Hematopoietic multipotent progenitor cell treated with erythropoietin and hydrocortisone succinate and interleukin-3 and kit ligand, for 17 days (in vitro differentiated cells): ENCODE data around the gene FARP1.

Experiments
- DNase-seq: peaks from one replicate; pipeline ENCODE4 v3.0.0-alpha.2; 2015; ENCODE audit warnings: low spot score

Gene FARP1

DNA sequence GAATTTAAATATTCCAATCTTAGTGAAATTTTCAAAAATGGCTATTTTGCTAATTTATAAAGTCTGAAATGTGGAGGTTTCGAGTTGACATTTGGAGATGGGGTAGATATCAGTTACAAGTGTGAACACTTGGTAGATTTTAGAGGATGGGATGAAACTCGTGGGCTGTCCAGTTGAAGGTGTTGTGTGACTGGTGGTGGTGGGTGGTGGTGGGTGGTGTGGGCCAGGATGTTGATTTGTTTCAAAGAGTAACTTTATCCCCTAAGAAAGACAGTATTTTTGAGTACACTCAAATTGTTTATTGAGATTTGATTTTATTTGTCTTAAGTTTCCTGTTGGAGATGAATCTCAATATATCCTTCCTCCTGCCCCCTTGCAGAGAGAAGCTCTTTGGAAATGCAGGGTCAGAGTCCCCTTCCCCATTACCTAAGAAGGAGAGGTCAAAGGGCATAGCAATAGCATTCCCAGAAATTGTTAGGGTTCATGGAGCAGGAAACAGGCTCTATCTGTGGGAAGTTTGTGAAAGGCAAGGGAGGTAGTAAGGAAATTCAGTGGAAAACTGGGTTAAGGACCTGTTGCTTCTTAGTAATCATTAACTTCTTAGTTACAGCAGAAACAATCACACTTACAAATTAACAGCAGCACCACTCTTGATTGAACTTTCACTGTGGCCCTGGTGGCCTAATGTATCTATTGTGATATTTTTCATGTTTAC is 167.7 kb downstream of the FARP1 start:
- DNase-seq = no peak

DNA sequence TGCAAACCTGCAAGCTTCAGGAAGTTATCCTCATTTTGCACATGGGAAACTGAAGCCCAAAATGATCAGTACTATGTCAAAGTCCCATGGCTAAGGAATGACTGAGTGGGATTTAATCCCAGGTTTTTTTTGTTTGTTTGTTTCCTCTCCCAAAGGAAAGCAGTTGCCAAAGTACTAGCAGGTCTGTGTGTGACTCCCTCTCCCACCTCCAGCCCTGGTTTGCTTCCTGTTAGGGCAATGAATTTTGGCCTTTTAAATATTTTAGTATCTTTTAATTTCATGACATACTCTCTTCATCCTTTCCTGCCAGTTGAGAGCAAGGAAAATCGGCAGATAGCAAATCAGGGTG is 168.3 kb downstream of the FARP1 start:
- no peak for DNase-seq

DNA sequence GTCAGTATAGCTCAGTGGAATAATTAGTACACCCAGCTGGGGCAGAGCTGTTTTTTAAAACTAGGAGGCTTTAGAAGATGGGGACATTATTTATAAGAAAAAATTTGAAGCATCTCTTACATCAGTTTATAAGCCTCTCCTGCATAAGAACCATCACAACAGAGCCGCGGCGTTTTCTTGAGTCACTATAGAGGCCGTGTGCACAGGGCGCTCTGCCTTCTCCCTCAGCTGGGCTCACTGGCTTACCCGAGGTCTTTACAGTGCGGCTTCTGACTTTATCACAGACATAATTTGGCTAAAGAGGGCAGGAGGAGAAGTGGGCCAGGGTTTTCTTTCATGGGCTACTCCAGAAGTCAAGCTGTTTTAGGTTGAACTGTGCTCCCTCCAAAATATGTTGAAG is 169.7 kb downstream of the FARP1 start:
- DNase-seq = no peak

DNA sequence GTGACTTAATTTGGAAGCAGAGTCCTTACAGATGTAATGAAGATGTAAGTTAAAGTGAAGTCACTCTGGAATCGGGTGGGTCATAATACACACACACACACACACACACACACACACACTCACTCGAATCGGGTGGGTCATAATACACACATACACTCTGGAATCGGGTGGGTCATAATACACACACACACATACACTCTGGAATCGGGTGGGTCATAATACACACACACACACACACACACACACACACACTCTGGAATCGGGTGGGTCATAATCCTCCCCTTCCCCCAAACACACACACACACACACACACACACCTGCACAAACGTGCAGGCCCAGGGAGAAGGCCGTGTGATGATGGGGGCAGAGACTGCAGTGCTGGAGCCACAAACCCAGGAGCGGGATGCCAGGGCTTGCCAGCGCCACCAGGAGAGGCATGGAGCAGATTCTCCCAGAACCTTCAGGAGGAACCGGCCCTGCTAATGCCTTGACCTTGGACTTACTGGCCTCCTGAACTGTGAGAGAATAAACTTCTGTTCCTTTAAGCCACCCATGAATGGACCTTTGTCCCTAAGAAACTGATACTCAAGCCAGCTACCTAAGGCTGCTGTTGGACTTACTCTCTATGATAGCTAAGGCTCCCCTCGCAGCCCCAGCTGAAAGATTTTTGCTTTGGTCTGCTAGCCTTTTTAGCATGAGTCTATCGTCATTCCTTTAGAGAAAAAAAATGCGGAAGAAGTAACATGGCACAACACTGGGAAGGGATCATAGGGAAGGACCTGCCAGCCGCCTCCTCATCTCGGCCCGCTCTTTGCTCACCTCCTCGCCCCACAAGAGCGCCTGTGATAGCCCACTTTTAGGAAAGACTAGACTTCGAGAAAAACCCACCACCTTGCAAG is 170.4 kb downstream of the FARP1 start:
- no peak for DNase-seq

DNA sequence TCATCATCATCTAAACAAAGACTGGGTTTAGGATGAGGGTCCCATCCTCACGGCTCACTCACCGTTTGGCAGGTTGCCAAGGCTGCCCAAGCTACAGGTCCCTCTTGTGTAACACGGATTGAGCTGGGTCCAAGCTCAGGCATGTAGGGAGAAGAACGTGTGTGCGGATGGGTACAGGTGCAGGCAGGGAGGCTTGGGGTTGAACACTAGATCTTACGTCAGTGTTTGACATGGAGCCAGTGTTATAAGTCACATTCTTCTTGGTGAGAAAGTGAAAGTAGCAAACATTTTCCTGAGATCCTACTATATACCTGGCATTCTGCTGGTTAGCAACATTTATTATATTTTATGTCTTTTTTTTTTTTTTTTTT is 171.0 kb downstream of the FARP1 start:
- no peak for DNase-seq

DNA sequence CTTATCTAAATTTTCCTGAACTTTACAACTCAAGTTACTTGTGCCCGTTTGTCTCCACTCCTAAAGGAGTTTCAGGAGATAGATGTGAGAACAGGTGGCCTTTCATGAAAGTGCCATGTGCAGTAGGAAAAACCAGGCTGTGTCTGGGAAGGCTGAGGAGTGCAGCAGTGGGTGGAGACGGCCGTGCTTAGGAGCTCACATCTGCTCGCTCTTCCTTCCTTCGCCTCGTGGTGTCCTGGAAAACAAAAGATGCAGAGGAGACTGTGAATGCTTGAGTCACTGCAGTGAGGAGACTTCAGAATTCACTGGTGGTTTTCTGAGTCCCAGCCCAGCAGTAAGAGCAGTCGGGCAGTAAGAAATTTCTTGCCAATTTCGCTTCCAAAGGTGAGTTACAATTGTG is 172.6 kb downstream of the FARP1 start:
- DNase-seq = no peak

DNA sequence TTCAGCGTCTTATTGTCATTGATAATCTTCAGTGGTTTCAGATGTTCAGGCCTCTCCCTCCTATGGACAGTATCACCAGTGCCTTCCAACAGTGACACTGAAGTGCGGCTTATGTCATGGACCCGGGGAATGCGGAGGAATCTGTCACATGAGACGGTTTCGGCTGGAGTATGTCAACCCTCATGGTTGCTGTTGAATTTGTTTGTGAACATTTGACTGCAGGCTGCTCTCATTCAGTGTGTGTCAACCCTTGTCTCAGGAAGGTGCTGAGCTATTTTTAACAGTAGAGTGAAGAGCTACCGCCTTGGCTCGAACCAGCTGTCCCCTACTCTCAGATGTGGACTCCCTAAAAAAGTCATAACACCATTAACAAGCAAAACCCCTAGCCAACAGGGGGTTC is 173.0 kb downstream of the FARP1 start:
- DNase-seq = no peak

DNA sequence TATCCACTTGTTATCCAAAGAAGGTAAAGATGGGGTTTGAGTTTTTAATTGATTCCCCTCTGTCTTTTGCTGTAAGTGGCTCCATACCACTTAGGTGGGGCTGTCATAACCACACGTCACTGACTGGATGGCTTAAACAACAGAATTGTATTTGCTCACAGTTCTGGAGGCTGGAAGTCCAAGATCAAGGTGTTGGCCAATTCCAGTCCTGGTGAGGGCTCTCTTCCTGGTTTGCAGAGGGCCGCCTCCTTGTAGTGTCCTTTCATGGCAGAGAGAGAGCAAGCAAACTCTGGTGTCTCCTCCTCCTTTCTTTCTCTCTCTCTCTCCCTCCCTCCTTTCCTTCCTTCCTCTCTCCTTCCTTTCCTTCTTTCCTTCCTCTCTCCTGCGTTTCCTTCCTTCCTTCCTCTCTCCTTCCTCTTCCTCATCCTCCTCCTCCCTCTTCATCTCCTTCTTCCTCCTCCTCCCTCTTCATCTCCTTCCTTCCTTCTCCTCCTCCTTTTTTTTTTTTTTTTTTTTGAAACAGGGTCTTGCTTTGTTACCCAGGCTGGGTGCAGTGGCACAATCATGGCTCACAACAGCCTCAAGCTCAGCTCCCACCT is 174.8 kb downstream of the FARP1 start:
- no peak for DNase-seq

DNA sequence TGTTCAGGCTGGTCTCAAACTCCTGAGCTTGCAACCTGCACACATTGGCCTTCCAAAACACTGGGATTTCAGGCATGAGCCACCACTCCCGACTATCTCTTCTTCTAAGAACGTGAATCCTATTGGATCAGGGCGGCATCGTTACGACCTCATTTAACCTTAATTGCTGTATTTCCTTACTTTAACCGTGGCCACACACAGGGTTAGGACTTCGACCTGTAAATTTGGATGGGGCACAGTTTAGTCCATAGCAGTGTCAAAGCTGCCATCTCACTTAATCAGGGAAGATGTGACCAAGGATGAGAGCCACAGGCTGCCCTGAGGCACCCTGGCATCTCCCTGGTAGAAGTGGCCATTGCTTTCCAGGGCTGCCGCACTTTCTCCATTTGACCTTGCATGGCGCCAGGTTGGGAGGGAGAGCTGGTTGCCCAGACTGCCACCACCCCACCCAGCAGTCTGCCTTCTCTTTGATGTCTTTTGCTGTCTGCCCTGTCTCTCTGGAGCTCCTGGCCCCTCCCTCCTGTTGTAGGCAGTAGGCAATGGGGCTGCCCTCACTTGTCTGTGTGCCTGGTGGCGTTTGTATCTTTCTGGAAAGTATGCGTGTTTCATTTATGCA is 175.5 kb downstream of the FARP1 start:
- no peak for DNase-seq

DNA sequence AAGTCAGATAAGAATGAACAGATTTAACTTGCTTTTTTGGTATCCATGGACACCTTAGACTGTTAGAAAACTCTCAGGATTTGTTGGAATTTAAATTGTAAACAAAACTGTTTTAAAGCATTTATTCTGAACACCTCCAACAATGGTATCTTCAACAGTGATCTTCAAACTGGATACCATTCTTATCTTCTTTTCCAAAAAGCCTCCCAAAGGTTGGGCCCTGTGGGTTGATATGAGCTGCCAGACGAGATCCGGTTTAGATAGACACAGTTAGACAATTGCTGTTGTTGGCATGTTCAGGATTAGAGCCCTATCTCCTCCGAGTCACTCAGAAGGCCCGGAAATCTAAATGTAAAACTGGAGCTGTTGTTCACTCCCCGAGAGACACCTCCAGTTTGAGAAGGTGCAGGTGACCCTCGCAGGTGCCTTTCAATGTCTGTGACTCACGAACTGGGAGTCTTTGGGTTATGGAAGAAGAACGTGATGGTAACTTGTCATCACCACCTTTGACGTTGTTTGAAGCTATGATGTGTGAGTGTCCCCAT is 177.7 kb downstream of the FARP1 start:
- no peak for DNase-seq

DNA sequence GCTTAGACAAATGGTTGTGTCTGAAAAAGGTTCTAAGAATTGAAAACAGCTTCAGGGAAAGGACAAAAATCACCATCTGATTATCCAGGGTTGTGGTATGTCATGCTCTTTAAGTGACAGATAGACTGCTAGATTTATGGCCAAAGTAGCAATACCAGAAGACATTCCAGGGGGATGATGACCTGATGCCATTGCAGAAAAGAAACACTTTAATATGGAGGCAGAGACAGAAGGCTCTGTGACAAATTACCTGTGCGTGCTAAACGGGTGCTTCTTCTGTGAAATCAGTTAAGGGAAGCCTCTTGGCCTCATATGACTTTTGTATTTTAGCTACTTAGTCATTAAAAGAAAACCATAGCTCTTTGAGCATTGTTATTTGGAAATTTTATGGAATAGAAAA is 178.5 kb downstream of the FARP1 start:
- DNase-seq = no peak

DNA sequence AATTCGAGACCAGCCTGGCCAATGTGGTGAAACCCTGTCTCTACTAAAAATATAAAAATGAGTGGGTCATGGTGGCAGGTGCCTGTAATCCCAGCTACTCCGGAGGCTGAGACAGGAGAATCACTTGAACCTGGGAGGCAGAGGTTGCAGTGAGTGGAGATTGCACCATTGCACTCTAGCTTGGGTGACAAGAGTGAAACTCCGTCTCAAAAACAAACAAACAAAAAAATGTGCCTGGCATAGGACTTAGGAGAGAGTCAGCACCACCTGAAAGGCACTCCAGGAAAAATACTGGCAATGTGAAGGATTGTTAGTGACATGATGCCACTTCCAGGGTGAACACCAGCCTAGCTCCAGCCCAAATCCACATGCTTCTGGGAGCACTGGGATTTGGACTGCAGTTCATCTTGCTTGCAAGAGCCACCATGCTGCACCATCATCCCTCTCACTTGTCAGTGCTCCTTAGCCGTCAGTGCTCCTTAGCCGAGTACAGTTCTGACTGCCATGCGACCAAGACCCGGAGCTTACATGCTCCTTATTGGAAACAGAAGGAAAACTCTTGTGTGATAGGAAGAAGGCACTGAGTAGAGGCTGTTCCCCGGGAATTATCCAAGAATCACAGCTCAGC is 179.3 kb downstream of the FARP1 start:
- DNase-seq = no peak

DNA sequence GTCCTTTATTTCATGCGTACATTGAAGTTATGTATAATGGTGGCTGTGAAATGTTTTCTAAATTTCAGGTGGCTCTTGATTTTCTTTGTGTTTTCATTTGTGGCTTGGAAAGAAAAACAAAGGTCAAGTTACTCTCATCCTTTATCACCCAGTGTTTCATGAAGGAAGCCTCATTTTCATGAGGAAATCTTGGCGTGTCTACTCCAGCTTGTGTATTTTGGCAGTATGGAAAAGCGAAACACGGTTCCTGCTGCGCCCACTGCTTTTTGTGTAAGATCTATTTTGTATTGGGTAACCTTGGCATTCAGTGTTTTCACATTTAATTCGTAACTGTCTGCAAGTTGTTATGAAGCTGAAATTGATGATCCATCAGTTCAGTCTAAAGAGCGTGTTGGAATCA is 181.2 kb downstream of the FARP1 start:
- no peak for DNase-seq

DNA sequence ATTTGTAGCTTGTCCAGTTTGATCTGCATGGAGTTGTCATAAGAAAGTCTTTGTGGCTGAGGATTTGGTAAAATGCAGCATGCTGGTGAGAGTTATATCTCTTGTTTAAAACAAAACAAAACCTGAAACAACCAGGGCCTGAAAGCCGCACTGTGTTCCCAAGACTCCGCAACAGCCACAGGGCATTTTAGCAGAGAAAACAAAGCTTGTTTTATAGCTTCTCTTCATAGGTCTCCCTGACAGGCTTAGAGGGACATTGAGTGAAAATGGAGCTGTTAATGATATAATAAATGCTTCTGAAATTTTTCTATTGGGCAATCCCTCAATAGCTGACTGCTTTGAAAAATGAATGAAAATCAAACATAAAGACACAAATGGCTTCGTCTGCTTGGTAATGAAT is 182.8 kb downstream of the FARP1 start:
- no peak for DNase-seq

DNA sequence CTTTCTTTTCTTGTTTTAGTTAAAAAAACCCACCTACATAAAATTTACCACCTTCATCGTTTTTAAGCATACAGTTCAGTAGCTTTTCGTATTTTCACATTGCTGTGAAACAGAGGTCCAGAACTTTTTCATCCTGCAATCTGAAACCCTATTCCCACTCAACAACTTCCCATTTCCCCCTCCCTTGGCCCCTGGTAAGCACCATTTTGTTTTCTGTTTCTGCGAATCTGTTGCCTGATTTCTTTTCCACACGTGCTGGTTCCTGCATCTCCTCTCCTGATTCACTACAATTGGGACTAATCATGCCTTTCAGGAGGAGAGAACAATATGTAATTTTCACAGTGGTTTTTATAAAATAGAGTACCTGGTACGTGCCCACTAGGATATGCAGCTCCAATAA is 183.4 kb downstream of the FARP1 start:
- no peak for DNase-seq

DNA sequence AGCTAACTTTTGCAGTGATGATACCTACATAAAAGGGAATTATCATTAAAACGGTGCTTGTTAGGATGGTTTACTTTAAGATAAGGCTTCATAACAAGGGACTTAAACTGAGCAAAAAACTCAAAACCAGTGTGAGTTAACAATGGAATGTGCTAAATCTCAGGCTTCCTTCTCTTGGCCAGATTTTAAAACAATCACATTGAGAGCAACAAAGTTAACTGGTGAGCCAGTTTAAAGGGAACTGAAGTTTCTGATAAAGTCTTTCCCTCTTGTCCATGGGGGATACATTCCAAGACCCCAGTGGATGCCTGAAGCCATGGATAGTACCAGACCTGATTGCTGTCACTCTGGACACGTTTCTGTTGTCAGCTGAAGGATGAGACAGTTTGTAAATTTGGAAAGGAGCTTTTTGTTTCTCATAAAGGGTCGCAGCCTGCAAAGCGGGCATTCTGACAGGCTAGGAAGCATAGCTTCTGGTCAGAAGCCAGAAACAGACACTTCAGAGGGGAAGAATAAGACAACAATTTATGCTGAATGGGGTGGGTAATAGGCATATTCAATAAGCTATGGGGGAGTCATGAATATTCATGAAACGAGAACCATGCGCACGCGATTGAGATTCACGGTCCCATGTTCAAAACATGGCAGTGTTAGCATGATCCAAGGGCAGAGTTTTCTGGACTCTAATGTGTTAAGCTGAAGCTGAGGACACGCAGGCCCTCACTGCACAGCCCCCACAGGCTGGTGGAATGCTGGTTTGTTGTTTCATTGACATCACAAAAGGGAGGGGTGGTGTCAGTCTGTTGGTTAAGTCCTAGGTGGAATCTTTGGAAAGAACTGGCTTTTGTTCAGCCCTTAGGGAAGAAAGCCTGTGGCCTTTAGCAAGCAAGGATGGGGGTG is 184.7 kb downstream of the FARP1 start:
- no peak for DNase-seq

DNA sequence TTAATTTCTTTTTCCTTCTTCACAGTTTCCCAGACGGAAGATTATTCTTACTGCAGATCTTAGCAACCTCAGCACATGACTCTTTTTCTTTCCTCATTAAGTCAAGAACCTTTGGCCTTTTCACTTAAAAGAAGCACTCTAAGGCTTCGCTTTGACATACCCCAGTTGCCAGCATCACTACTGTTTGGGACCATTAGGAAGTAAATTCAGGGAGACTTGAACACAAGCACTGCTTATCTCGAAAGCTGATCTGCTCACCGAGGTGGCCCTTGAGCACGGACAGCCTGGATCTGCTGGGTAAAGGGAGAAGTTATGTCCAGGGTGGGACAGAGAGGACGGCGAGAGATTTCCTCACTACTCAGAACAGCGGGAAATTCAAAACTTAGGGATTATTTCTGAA is 185.6 kb downstream of the FARP1 start:
- DNase-seq = no peak

DNA sequence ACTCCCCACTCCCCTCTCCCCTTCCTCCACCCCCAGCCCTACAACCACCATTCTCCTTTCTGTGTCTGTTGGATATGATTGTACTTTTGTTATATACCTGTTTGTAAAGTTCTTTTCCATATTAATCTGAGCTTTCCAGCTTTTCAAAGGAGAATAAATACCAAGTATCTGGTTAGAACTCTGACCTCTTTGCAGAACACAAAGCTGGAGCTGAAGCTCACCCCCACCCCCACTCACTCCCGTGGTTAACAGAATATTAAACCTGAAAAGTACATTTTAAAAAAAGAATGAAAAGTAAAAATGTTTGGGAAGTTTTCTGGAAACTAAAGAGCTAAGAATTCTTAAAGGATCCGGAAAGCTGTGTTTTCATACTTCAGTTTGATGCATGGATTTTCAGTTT is 189.3 kb downstream of the FARP1 start:
- DNase-seq = no peak

DNA sequence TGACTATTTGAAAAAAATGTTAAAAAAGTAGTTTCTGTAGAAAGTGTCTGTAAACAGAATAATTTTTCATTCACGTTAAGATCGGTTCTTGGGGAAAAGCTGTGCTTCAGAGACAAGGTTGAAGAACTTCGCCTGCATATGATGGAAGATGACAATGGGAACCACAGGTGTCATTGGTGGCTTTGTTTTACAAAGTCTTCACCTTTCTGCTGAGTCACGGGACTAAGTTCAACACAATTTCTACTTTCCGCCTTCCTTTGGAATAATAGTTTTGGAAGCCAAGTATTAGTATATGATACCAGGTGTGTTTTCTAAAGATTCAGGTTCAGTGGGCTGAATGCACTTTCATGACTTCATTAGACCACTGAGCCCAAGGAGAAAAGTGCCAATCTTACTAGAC is 189.8 kb downstream of the FARP1 start:
- no peak for DNase-seq

DNA sequence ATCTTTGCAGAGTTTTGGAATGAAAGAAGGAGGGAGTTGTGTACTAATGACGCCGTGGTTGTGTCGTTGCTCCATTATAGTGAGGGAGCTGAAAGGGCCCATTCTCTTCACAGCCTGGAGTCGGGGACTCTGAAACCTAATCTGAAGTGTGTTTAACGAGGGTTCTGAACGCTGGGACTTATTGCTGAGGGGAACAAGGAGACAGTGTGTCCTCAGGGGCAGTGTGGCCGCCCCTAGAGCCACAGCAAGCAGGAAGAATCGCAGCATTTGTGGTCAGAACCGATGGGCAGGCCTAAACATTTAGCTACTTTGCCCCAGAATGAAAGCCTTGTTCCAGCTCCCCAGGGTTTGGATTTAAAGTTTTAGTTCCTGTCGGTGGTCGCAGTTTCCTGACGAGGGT is 190.6 kb downstream of the FARP1 start:
- no peak for DNase-seq

DNA sequence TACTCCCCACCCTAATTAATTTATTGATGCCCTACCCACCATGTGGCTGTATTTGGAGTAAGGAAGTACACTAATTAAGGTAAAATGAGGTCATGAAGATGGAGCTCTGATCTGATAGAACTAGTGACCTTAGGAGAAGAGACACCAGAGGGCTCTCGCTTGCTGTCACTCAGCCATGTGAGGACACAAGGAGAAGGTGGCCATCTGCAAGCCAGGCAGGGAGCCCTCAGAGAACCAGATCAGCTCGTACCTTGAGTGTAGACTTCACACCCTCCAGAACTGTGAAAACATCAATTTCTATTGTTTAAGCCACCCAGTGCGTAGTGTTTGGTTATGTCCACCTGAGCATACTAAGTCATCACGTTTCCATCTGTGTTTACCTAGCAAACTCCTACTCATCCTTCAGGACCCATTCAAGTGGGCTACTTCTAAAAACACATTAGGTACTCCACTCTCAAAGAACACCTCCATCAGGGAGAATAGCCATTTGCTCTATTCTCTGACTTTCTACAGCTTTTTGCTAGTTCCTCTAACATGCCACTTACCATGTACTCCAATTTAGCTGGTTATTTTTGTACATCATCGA is 191.8 kb downstream of the FARP1 start:
- no peak for DNase-seq
